H1 (cell line): ENCODE measurements around the gene GNG13. TPM values are rescaled to one million over a fixed set of nuclear protein-coding genes. Genes with fewer than 3 reads are reported as not detected.

ENCODE experiments used
- CTCF ChIA-PET: fragments of 300-600 bp; sonication (Branson Sonifier 250); formaldehyde crosslinking; loops from one replicate; lab custom pipeline; 2021; ENCODE audit not compliant: partially characterized antibody; lab: Charles Lee
- POLR2A ChIA-PET: fragments of 300-600 bp; sonication (Branson Sonifier 250); formaldehyde crosslinking; loops from one replicate; lab custom pipeline; 2021; ENCODE audit warnings: inconsistent platforms; ENCODE audit not compliant: partially characterized antibody; lab: Charles Lee
- DNase-seq, 2 experiments: peaks; one replicate each; pipeline versions ENCODE4 v3.0.0 to v3.0.0-alpha.2; 2010 to 2022; ENCODE audit warnings: low spot score in 2 of 2, low read depth in 1 of 2, mixed read lengths in 1 of 2
- FAIRE-seq: peaks from 2 replicates; lab custom pipeline; 2011; peaks lifted over from hg19 to GRCh38; lab: Jason Lieb, UNC
- H2AFZ ChIP-seq: 2 replicates; pipeline ENCODE4 v1.8.1; 2012; ENCODE audit warnings: low read length, inconsistent platforms
- H2AK5ac ChIP-seq: 2 replicates; pipeline ENCODE4 v1.6.1; 2013; ENCODE audit warnings: low read depth, low read length
- H2BK120ac ChIP-seq: replicated peaks from 2 replicates; pipeline ENCODE3; 2013; ENCODE audit warnings: low read depth, low read length, inconsistent platforms
- H2BK12ac ChIP-seq: 2 replicates; pipeline ENCODE4 v1.6.1; 2013; ENCODE audit warnings: low read depth, low read length
- H2BK15ac ChIP-seq: 2 replicates; pipeline ENCODE4 v1.6.1; 2013; ENCODE audit warnings: low read length
- H2BK20ac ChIP-seq: 2 replicates; pipeline ENCODE4 v1.6.1; 2013; ENCODE audit warnings: low read length
- H2BK5ac ChIP-seq: 2 replicates; pipeline ENCODE4 v1.6.1; 2013; ENCODE audit warnings: low read depth, low read length
- H3K14ac ChIP-seq: 2 replicates; pipeline ENCODE4 v1.6.1; 2013; ENCODE audit warnings: inconsistent platforms; ENCODE audit not compliant: insufficient read length
- H3K18ac ChIP-seq: 2 replicates; pipeline ENCODE4 v1.6.1; 2013; ENCODE audit warnings: low read length; ENCODE audit errors: extremely low read depth
- H3K23ac ChIP-seq: 2 replicates; pipeline ENCODE4 v1.6.1; 2013; ENCODE audit warnings: inconsistent platforms; ENCODE audit not compliant: insufficient read length
- H3K23me2 ChIP-seq: 2 replicates; pipeline ENCODE4 v1.6.1; 2013; ENCODE audit warnings: low read depth, low read length
- H3K27ac ChIP-seq: 2 replicates; pipeline ENCODE4 v1.6.1; 2011; ENCODE audit warnings: low read depth, low read length, inconsistent platforms
- H3K27me3 ChIP-seq, 4 experiments: replicated peaks in 1 of 4; 1 replicate in 1 of 4; 2 replicates in 3 of 4; pipeline versions ENCODE4 v1.6.1 to v1.8.1; 2011 to 2013; ENCODE audit warnings: low read length in 3 of 4, mild to moderate bottlenecking in 3 of 4, inconsistent platforms in 2 of 4, mixed read lengths in 2 of 4, moderate library complexity in 1 of 4; ENCODE audit not compliant: control insufficient read depth in 3 of 4, insufficient read depth in 3 of 4; ENCODE audit errors: extremely low read depth in 1 of 4
- H3K36me3 ChIP-seq, 4 experiments: 2 replicates each; pipeline versions ENCODE4 v1.6.1 to v1.8.1; 2011 to 2013; ENCODE audit warnings: mild to moderate bottlenecking in 4 of 4, low read length in 3 of 4, moderate library complexity in 2 of 4, control low read depth in 1 of 4, inconsistent platforms in 1 of 4; ENCODE audit not compliant: insufficient read depth in 4 of 4, control insufficient read depth in 2 of 4
- H3K4ac ChIP-seq: replicated peaks from 2 replicates; pipeline ENCODE3; 2013; ENCODE audit warnings: low read length, low read depth, mixed read lengths, inconsistent platforms; ENCODE audit not compliant: insufficient read length
- H3K4me1 ChIP-seq, 4 experiments: replicated peaks in 1 of 4; 1 replicate in 1 of 4; 2 replicates in 3 of 4; pipeline versions ENCODE4 v1.6.1 to v1.8.1; 2011 to 2013; ENCODE audit warnings: low read length in 3 of 4, inconsistent platforms in 2 of 4, mixed read lengths in 1 of 4; ENCODE audit not compliant: insufficient read depth in 4 of 4, control insufficient read depth in 3 of 4
- H3K4me2 ChIP-seq, 2 experiments: 2 replicates each; pipeline versions ENCODE4 v1.6.1 to v1.8.1; 2011 to 2013; ENCODE audit warnings: low read depth in 2 of 2, low read length in 2 of 2, control low read depth in 1 of 2, inconsistent platforms in 1 of 2, mild to moderate bottlenecking in 1 of 2; ENCODE audit not compliant: insufficient read depth in 1 of 2
- H3K4me3 ChIP-seq, 4 experiments: fragments of 200-600, 300-600 bp in 1 of 4; sonication (generic), shearing (Covaris generic), sonication (Bioruptor Twin) in 1 of 4; 2 replicates each; pipeline versions ENCODE4 v1.5.1 to v1.8.1; 2011 to 2016; ENCODE audit warnings: low read length in 4 of 4, low read depth in 3 of 4, control low read depth in 2 of 4, inconsistent platforms in 2 of 4, mild to moderate bottlenecking in 2 of 4, mixed read lengths in 1 of 4, moderate library complexity in 1 of 4; ENCODE audit not compliant: insufficient read depth in 2 of 4; ENCODE audit errors: extremely low read depth in 1 of 4
- H3K56ac ChIP-seq: replicated peaks from 2 replicates; pipeline ENCODE3; 2013; ENCODE audit warnings: low read depth, mild to moderate bottlenecking, mixed read lengths, low read length, inconsistent platforms; ENCODE audit not compliant: insufficient read length
- H3K79me1 ChIP-seq: 2 replicates; pipeline ENCODE4 v1.6.1; 2013; ENCODE audit warnings: low read depth, low read length, control low read depth
- H3K79me2 ChIP-seq, 2 experiments: 2 replicates each; pipeline versions ENCODE4 v1.6.1 to v1.8.1; 2012 to 2013; ENCODE audit warnings: low read length in 2 of 2, mild to moderate bottlenecking in 2 of 2, inconsistent platforms in 1 of 2; ENCODE audit not compliant: insufficient read depth in 2 of 2, control insufficient read depth in 1 of 2
- H3K9ac ChIP-seq, 4 experiments: replicated peaks in 1 of 4; 1 replicate in 1 of 4; 2 replicates in 3 of 4; pipeline versions ENCODE4 v1.6.1 to v1.8.1; 2011 to 2013; ENCODE audit warnings: low read depth in 3 of 4, low read length in 3 of 4, control low read depth in 2 of 4, mild to moderate bottlenecking in 2 of 4, moderate library complexity in 2 of 4, inconsistent platforms in 1 of 4; ENCODE audit errors: extremely low read depth in 1 of 4
- H3K9me3 ChIP-seq, 2 experiments: 2 replicates each; pipeline versions ENCODE4 v1.6.1 to v1.8.1; 2012 to 2013; ENCODE audit warnings: mild to moderate bottlenecking in 2 of 2, moderate library complexity in 2 of 2, control low read depth in 1 of 2, inconsistent platforms in 1 of 2, low read depth in 1 of 2, low read length in 1 of 2, mixed read lengths in 1 of 2; ENCODE audit not compliant: insufficient read depth in 2 of 2
- H4K20me1 ChIP-seq, 2 experiments: replicated peaks in 1 of 2; 2 replicates each; pipeline versions ENCODE3 to v1.8.1; 2011 to 2013; ENCODE audit warnings: inconsistent platforms in 2 of 2, low read length in 2 of 2, mild to moderate bottlenecking in 1 of 2; ENCODE audit not compliant: insufficient read depth in 2 of 2, control insufficient read depth in 1 of 2
- H4K5ac ChIP-seq: 2 replicates; pipeline ENCODE4 v1.6.1; 2013; ENCODE audit warnings: low read length, low read depth, mixed read lengths, inconsistent platforms; ENCODE audit not compliant: insufficient read length
- H4K8ac ChIP-seq: 2 replicates; pipeline ENCODE4 v1.8.0; 2013; ENCODE audit warnings: mild to moderate bottlenecking, moderate library complexity, low read length, inconsistent platforms; ENCODE audit not compliant: insufficient read depth; ENCODE audit errors: extremely low read depth
- H4K91ac ChIP-seq: replicated peaks from 2 replicates; pipeline ENCODE3; 2013; ENCODE audit warnings: low read length, mixed read lengths, inconsistent platforms; ENCODE audit not compliant: insufficient read length
- KDM4A ChIP-seq: IDR thresholded peaks from one replicate; pipeline ENCODE4 v1.7.1; 2012; ENCODE audit warnings: low read depth, mild to moderate bottlenecking, moderate library complexity, low read length, inconsistent platforms; ENCODE audit not compliant: severe bottlenecking
- WGBS, 2 experiments: shearing (Covaris generic) in 1 of 2; methylation state at CpG; one replicate each; pipeline versions ENCODE4 v1.1.6 to v1.1.7; 2013 to 2015; ENCODE audit warnings: low lambda C conversion rate in 2 of 2, mixed read lengths in 2 of 2, inconsistent platforms in 1 of 2, low coverage in 1 of 2, missing lambda C conversion rate in 1 of 2; ENCODE audit not compliant: insufficient replicate concordance in 2 of 2, insufficient coverage in 1 of 2, insufficient read length in 1 of 2; ENCODE audit errors: extremely low coverage in 1 of 2, missing lambda C conversion rate in 1 of 2; 5-methylcytosine and 5-hydroxymethylcytosine counted together
- polyA plus RNA-seq, 7 experiments: library from polyadenylated mRNA; depleted of rRNA in 3 of 7; stranded (reverse) in 5 of 7; unstranded in 2 of 7; fragments of >200 nt in 5 of 7; fragments of 200-250 nt in 2 of 7; gene quantifications; 1 replicate in 5 of 7; 2 replicates in 1 of 7; 4 replicates in 1 of 7; pipeline versions ENCODE4 v1.2.1 to v1.2.3, GENCODE V29; 2011 to 2013; ENCODE audit warnings: missing spikeins in 2 of 7, mixed read lengths in 2 of 7
- total RNA-seq: library from RNA; stranded (reverse); fragmentation: NEBNext Ultra II Directional; extraction: Animal tissue kit (Norgen Biotek cat#: 25700); gene quantifications from 2 replicates; pipeline ENCODE4 v1.2.1, GENCODE V29; 2021

GNG13 gene
- total and polyA plus RNA-seq, 2 of the 8 experiments (the other 6 are each of a cell fraction or from before 2014, with no cell fraction given) = not detected

- Histone ChIP-seq H2BK12ac (peak overlapping the region; percentile 81; the same call in 1 of the 2 replicates), H2AK5ac (peak overlapping the region; percentile 10; the same call in 1 of the 2 replicates), H2BK120ac (no peak overlapping the region), H2BK5ac (peak overlapping the region; percentile 68), H2AFZ (no peak overlapping the region), H3K4me3 (no peak overlapping the region), H4K8ac (0 out of 2 replicates have a peak overlapping the region, but pooled peaks have one; percentile 86), H4K91ac (no peak overlapping the region), H3K23ac (no peak overlapping the region), H3K9me3 (no peaks in the 10 kb centered on the region), H2BK20ac (no peak overlapping the region), H3K4ac (no peak overlapping the region), H3K18ac (no peak overlapping the region; the same call in 1 of the 2 replicates), H3K36me3 (no peaks in the 10 kb centered on the region), H3K23me2 (no peaks in the 10 kb centered on the region; the same call in 1 of the 2 replicates), H2BK15ac (peak overlapping the region; percentile 98), H3K79me1 (no peaks in the 10 kb centered on the region), H3K9ac (no peak overlapping the region), H3K79me2 (no peaks in the 10 kb centered on the region), H4K20me1 (no peaks in the 10 kb centered on the region), H3K27ac (no peak overlapping the region), H4K5ac (no peak overlapping the region), H3K14ac (no peak overlapping the region), H3K4me1 (peaks cover 0 to 6% (median 2%) of the 10 kb centered on the region in 4 experiments; a peak in 4 of 7 replicates), H3K27me3 (no peaks in the 10 kb centered on the region), H3K56ac (no peak overlapping the region), H3K4me2 (no peak overlapping the region)
- CTCF ChIA-PET = interaction anchor here (0.5 to 5.0 kb wide), 7 partner anchors 14 to 184 kb away, joined by 3 to 38 read pairs (median 4); partner anchors contain the start of gene CIAO3
- FAIRE-seq (no peak), DNase-seq (no peak)
- 84% methylated on average over 14 of the region's 21 CpGs; no CpG with 5 or more reads in 1 of the 2 experiments for WGBS, 2 experiments
- POLR2A ChIA-PET = interaction anchor here (0.9 to 1.4 kb wide), 4 partner anchors 10 to 43 kb away, joined by 3 to 5 read pairs (median 4); partner anchors contain the start of gene ANTKMT
- no peak for TF ChIP-seq KDM4A
Observed at GRCh38 chr16:763369-764183, 37.0 kb downstream of the GNG13 start.
